Loucy (cell line): ENCODE data around the gene CLASP1.

Source experiments
- H2AFZ ChIP-seq: fragments of 200-600 bp; sonication (generic); 2 replicates; pipeline ENCODE4 v1.6.0; 2016; ENCODE audit warnings: antibody characterized with exemption, mild to moderate bottlenecking, low read length, moderate library complexity
- H3F3A ChIP-seq: fragments of 200-600 bp; 2 replicates; pipeline ENCODE4 v1.6.0; 2016; ENCODE audit warnings: antibody characterized with exemption, low read depth, mild to moderate bottlenecking
- H3K27me3 ChIP-seq: fragments of 200-600 bp; sonication (generic); 2 replicates; pipeline ENCODE4 v1.6.1; 2014; ENCODE audit warnings: low read length, mild to moderate bottlenecking; ENCODE audit not compliant: insufficient read depth, poor library complexity, severe bottlenecking
- H3K36me3 ChIP-seq: fragments of 200-600 bp; sonication (generic); 2 replicates; pipeline ENCODE4 v1.6.1; 2016; ENCODE audit warnings: low read length; ENCODE audit not compliant: insufficient read depth
- H3K4me1 ChIP-seq: fragments of 200-600 bp; sonication (generic); 2 replicates; pipeline ENCODE4 v1.5.1; 2014; ENCODE audit warnings: low read length, mild to moderate bottlenecking; ENCODE audit not compliant: insufficient read depth, poor library complexity, severe bottlenecking
- H3K4me2 ChIP-seq: fragments of 200-600 bp; sonication (generic); 2 replicates; pipeline ENCODE4 v1.6.0; 2014; ENCODE audit warnings: antibody characterized with exemption, low read length, low read depth, mild to moderate bottlenecking; ENCODE audit not compliant: poor library complexity, severe bottlenecking
- H3K4me3 ChIP-seq: fragments of 200-600 bp; sonication (generic); 2 replicates; pipeline ENCODE4 v1.5.1; 2014; ENCODE audit warnings: low read length, mild to moderate bottlenecking, mixed read lengths; ENCODE audit not compliant: poor library complexity, severe bottlenecking
- H3K79me2 ChIP-seq: fragments of 200-600 bp; sonication (generic); 2 replicates; pipeline ENCODE4 v1.6.1; 2014; ENCODE audit warnings: low read length; ENCODE audit not compliant: insufficient read depth
- H3K9ac ChIP-seq: fragments of 200-600 bp; sonication (generic); 2 replicates; pipeline ENCODE4 v1.6.0; 2014; ENCODE audit warnings: mild to moderate bottlenecking, low read depth, low read length, moderate library complexity; ENCODE audit not compliant: poor library complexity, severe bottlenecking
- H3K9me2 ChIP-seq: fragments of 200-600 bp; sonication (generic); replicated peaks from 2 replicates; pipeline ENCODE4 v1.6.1; 2016; ENCODE audit warnings: low read depth, low read length, mixed read lengths
- H3K9me3 ChIP-seq: fragments of 200-600 bp; sonication (generic); 2 replicates; pipeline ENCODE4 v1.6.1; 2014; ENCODE audit warnings: mild to moderate bottlenecking, antibody characterized with exemption, low read length, low read depth; ENCODE audit not compliant: insufficient read depth
- H4K20me1 ChIP-seq: fragments of 200-600 bp; sonication (generic); 2 replicates; pipeline ENCODE4 v1.6.0; 2014; ENCODE audit warnings: antibody characterized with exemption, low read length, mild to moderate bottlenecking; ENCODE audit not compliant: insufficient read depth, poor library complexity, severe bottlenecking
- EZH2phosphoT487 ChIP-seq: fragments of 200-600 bp; IDR thresholded peaks from 2 replicates; pipeline ENCODE4 v1.6.1; 2018; ENCODE audit warnings: antibody characterized with exemption, mild to moderate bottlenecking, moderate library complexity, borderline replicate concordance
- TF ChIP-seq, protein P1 (sequence below): fragments of 200-600 bp; sonication (generic); conservative IDR thresholded peaks from 2 replicates; pipeline ENCODE4 v1.5.1; 2014; ENCODE audit warnings: mild to moderate bottlenecking, antibody characterized with exemption, low read length

CLASP1 gene

DNA sequence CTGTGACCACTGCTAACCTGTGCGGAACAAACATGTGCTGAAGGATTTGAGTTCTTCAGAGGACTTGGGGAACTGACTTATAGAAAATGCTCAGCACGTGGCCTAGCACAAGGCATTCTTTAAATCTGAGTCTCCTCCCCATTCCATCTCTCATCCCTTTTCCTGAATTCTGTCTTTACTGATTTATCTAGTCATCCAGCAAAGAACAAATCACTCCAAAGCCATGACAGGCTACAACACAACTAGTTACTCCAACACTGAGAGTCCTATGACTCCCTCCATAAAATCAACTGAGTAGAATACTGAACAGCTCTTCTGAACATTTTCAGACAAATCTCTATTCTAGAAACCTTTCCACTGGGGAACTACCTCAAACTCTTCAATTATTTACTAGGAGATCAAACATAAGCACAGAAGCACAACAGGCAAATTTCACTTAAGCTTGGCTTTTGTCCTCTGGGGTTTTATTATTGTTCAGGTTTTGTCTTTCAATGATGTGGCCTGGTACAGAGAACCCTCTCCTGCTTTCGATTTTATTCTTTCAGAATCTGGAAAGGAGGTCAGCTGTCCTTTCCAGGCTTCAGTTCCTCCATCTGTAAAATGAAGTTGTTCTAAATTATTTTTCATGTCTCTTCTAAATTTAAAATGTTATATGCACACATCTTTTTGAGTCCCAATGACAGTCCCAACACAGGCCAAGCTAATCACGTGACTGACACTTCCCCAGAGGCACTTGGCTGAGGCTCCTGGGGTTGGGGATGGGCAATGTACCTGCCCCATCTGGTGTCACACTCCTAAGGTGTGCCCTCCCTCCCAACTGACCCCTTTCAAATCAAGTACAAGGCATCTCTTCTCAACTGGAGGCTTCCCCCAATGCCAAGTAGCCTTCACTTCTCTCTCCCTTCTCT lies 86.7 kb downstream of the CLASP1 start:
- no peak overlapping the region for H2AFZ ChIP-seq
- H4K20me1 ChIP-seq = peaks cover 10% of the 10 kb centered on the region
- peaks cover 92% of the 10 kb centered on the region for H3K79me2 ChIP-seq
- H3K9ac ChIP-seq = no peak overlapping the region
- H3K4me2 ChIP-seq = no peak overlapping the region
- H3K9me2 ChIP-seq = no peaks in the 10 kb centered on the region
- no peaks in the 10 kb centered on the region for H3K27me3 ChIP-seq
- no peak overlapping the region for H3K4me3 ChIP-seq
- TF ChIP-seq EZH2phosphoT487 = no peak
- TF ChIP-seq, protein P1, sequence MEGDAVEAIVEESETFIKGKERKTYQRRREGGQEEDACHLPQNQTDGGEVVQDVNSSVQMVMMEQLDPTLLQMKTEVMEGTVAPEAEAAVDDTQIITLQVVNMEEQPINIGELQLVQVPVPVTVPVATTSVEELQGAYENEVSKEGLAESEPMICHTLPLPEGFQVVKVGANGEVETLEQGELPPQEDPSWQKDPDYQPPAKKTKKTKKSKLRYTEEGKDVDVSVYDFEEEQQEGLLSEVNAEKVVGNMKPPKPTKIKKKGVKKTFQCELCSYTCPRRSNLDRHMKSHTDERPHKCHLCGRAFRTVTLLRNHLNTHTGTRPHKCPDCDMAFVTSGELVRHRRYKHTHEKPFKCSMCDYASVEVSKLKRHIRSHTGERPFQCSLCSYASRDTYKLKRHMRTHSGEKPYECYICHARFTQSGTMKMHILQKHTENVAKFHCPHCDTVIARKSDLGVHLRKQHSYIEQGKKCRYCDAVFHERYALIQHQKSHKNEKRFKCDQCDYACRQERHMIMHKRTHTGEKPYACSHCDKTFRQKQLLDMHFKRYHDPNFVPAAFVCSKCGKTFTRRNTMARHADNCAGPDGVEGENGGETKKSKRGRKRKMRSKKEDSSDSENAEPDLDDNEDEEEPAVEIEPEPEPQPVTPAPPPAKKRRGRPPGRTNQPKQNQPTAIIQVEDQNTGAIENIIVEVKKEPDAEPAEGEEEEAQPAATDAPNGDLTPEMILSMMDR = no peak
- H3K36me3 ChIP-seq = peaks cover 3% of the 10 kb centered on the region; the same call in 1 of the 2 replicates
- H3F3A ChIP-seq = no peaks in the 10 kb centered on the region
- peaks cover 5% of the 10 kb centered on the region; the same call in 1 of the 2 replicates for H3K9me3 ChIP-seq
- H3K4me1 ChIP-seq = peaks cover 8% of the 10 kb centered on the region

DNA sequence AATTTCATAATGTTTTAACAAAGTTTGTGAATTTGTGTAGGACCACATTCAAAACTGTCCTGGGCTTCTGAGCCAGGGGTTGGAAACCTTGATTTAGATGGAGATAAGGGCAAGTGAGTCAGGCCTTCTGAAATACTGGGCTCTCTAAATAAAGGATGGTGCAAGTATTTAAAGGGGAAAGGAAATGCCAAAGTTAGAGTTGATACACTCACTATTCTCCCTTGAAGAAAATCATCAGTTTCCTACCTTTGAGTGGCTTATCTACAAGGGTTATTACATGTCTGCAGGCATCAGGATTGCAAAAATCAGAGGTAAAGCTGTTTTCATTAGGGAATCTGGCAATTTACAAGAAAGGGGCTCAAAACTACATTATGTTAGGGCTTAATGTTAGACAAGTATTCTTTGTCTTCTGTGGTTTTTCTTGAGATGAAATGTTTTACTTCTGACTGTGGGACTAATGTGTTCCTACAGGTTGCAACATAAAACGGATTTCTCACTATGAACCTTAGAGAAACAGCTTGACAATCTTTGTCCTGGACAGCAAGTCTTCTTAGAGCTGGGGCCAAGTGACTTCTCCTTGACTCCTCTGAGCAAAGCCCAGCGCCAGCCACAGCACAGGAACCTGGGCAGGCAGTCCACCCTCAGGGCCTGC lies 87.5 kb downstream of the CLASP1 start:
- no peaks in the 10 kb centered on the region for H3K9me2 ChIP-seq
- no peak overlapping the region for H3K4me2 ChIP-seq
- H3F3A ChIP-seq = no peaks in the 10 kb centered on the region
- H3K4me1 ChIP-seq = peaks cover 8% of the 10 kb centered on the region
- peaks cover 3% of the 10 kb centered on the region; the same call in 1 of the 2 replicates for H3K36me3 ChIP-seq
- no peak overlapping the region for H2AFZ ChIP-seq
- peaks cover 5% of the 10 kb centered on the region; the same call in 1 of the 2 replicates for H3K9me3 ChIP-seq
- H3K79me2 ChIP-seq = peaks cover 90% of the 10 kb centered on the region
- H3K9ac ChIP-seq = no peak overlapping the region
- H4K20me1 ChIP-seq = peaks cover 10% of the 10 kb centered on the region
- H3K4me3 ChIP-seq = no peak overlapping the region
- TF ChIP-seq, protein P1 = no peak
- no peak for TF ChIP-seq EZH2phosphoT487
- no peaks in the 10 kb centered on the region for H3K27me3 ChIP-seq

DNA sequence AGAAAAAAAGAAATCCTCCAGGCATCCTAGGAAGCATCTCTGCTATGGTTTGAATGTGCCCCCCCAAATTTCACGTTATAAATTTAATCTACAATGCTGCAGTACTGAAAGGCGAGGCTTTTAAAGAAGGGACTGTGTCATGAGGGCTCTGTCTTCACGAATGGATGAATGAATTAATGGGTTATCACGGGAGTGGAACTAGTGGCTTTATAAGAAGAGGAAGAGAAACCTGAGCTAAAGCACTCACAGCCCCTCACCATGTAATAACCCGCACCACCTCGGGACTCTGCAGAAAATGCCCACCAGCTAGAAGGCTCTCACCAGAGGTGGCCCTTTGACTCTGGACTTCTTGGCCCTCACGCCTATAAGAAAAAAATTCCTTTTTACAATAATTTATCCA lies 90.9 kb downstream of the CLASP1 start:
- Histone ChIP-seq H4K20me1 (peaks cover 5% of the 10 kb centered on the region), H2AFZ (no peak overlapping the region)

More for the DNA sequence above, 90.9 kb downstream of the CLASP1 start:
- peaks cover 83% of the 10 kb centered on the region for H3K79me2 ChIP-seq
- H3K27me3 ChIP-seq = no peaks in the 10 kb centered on the region
- TF ChIP-seq, protein P1 = no peak
- no peak for TF ChIP-seq EZH2phosphoT487
- peaks cover 8% of the 10 kb centered on the region for H3K4me1 ChIP-seq
- no peaks in the 10 kb centered on the region for H3K9me2 ChIP-seq
- H3K36me3 ChIP-seq = no peaks in the 10 kb centered on the region
- no peaks in the 10 kb centered on the region for H3F3A ChIP-seq
- no peak overlapping the region for H3K9ac ChIP-seq
- no peaks in the 10 kb centered on the region for H3K9me3 ChIP-seq
- H3K4me3 ChIP-seq = no peak overlapping the region
- no peak overlapping the region for H3K4me2 ChIP-seq
